Upper lobe of right lung (tissue), 1 donor: ENCODE measurements around the gene LRP1B. TPM values are rescaled to one million over a fixed set of nuclear protein-coding genes. Genes with fewer than 3 reads are reported as not detected.

Experiments used
- ATAC-seq: fragments of 200-7000 bp; cut with Tn5 transposase; one replicate; pipeline ENCODE4 v1.9.1; 2020; ENCODE audit warnings: mild to moderate bottlenecking, moderate library complexity
- DNase-seq: peaks from one replicate; pipeline ENCODE4 v3.0.0-alpha.2; 2020
- H3K27ac ChIP-seq: fragments of 200-600 bp; one replicate; pipeline ENCODE4 v1.8.0; 2022
- H3K27me3 ChIP-seq: fragments of 200-600 bp; one replicate; pipeline ENCODE4 v1.8.0; 2022; ENCODE audit warnings: mild to moderate bottlenecking
- H3K36me3 ChIP-seq: fragments of 200-600 bp; one replicate; pipeline ENCODE4 v1.8.0; 2022
- H3K4me1 ChIP-seq: fragments of 200-600 bp; one replicate; pipeline ENCODE4 v1.8.0; 2022
- H3K4me3 ChIP-seq: fragments of 200-600 bp; one replicate; pipeline ENCODE4 v1.8.0; 2022; ENCODE audit warnings: mild to moderate bottlenecking
- H3K9me3 ChIP-seq: fragments of 200-600 bp; one replicate; pipeline ENCODE4 v1.8.0; 2022
- CTCF ChIP-seq: fragments of 200-600 bp; IDR thresholded peaks from one replicate; pipeline ENCODE4 v1.8.0; 2022; ENCODE audit warnings: antibody characterized with exemption
- intact Hi-C: fragments of 100-400 bp; cut with DNase I; formaldehyde crosslinking; loops from one replicate; pipeline ENCODE4 v1.11.0; 2022
- total RNA-seq: library from RNA; stranded (reverse); fragmentation: NEBNext Ultra II Directional; extraction: Animal tissue kit (Norgen Biotek cat#: 25700); gene quantifications from one replicate; pipeline ENCODE4 v1.2.1, GENCODE V29; 2021
- donor health status: DM: no; HTN: yes; CAD: no; lungs with severe emphysema.

The LRP1B gene
- total RNA-seq, 1 donor from 2014 or later, result 0.12 TPM

GRCh38 chr2:142042536-142043199 lies 88.1 kb downstream of the LRP1B start:
- Histone ChIP-seq H3K27ac (no peak overlapping the region), H3K4me1 (no peaks in the 10 kb centered on the region), H3K9me3 (no peaks in the 10 kb centered on the region), H3K27me3 (no peaks in the 10 kb centered on the region), H3K4me3 (no peak overlapping the region), H3K36me3 (no peaks in the 10 kb centered on the region)
- intact Hi-C loops, result no loop called here
- DNase-seq (no peak), ATAC-seq (no peak)
- TF ChIP-seq CTCF, result no peak

- no peak for TF ChIP-seq CTCF
- ATAC-seq, result no peak
- H3K4me1 ChIP-seq, result no peaks in the 10 kb centered on the region
- no peak for DNase-seq
- no peak overlapping the region for H3K4me3 ChIP-seq
- no peaks in the 10 kb centered on the region for H3K27me3 ChIP-seq
- H3K27ac ChIP-seq, result no peak overlapping the region
- intact Hi-C loops, result no loop called here
- H3K36me3 ChIP-seq, result no peaks in the 10 kb centered on the region
- H3K9me3 ChIP-seq, result no peaks in the 10 kb centered on the region
Measured at GRCh38 chr2:142041996-142042395, 88.8 kb downstream of the LRP1B start.

- DNase-seq (no peak), ATAC-seq (no peak)
- H3K4me3 ChIP-seq, result no peak overlapping the region
- H3K27ac ChIP-seq, result no peak overlapping the region
- H3K36me3 ChIP-seq, result no peaks in the 10 kb centered on the region
- no peaks in the 10 kb centered on the region for H3K9me3 ChIP-seq
- TF ChIP-seq CTCF, result no peak
- intact Hi-C loops, result no loop called here
- H3K27me3 ChIP-seq, result no peaks in the 10 kb centered on the region
- H3K4me1 ChIP-seq, result no peaks in the 10 kb centered on the region
Measured at GRCh38 chr2:142041105-142041504, 89.7 kb downstream of the LRP1B start.

DNA sequence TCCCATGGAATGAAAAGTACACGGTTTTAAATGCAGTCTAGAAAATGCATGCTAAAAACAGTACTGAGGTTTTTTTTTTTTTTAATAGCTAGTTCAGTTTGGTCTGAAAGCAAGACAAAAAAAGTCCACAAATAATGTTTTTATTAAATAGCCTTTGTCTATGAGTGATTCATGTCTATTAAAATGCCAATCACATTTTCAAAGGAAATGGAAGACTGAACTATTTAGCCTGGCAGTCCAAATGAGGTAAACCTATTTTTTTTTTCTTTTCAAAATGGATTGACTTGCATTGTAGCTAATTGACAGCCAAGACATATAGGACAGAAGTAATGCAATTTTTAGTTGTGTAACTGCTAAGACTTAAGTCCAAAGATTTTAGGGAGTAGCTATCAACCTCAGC lies 90.3 kb downstream of the LRP1B start:
- no peak for ATAC-seq
- Histone ChIP-seq H3K36me3 (no peaks in the 10 kb centered on the region), H3K9me3 (no peaks in the 10 kb centered on the region), H3K27ac (no peak overlapping the region), H3K4me3 (no peak overlapping the region), H3K27me3 (no peaks in the 10 kb centered on the region), H3K4me1 (no peaks in the 10 kb centered on the region)
- intact Hi-C loops, result no loop called here
- DNase-seq, result no peak
- TF ChIP-seq CTCF, result no peak

GRCh38 chr2:142038826-142039225 lies 92.0 kb downstream of the LRP1B start:
- intact Hi-C loops, result no loop called here
- no peak overlapping the region for H3K27ac ChIP-seq
- TF ChIP-seq CTCF, result no peak
- H3K4me3 ChIP-seq, result no peak overlapping the region
- H3K4me1 ChIP-seq, result no peaks in the 10 kb centered on the region
- H3K27me3 ChIP-seq, result no peaks in the 10 kb centered on the region
- DNase-seq (no peak), ATAC-seq (no peak)
- no peaks in the 10 kb centered on the region for H3K36me3 ChIP-seq
- H3K9me3 ChIP-seq, result no peaks in the 10 kb centered on the region

GRCh38 chr2:142037744-142038143 lies 93.1 kb downstream of the LRP1B start:
- Histone ChIP-seq H3K4me3 (no peak overlapping the region), H3K36me3 (no peaks in the 10 kb centered on the region), H3K27ac (no peak overlapping the region), H3K27me3 (no peaks in the 10 kb centered on the region), H3K9me3 (no peaks in the 10 kb centered on the region), H3K4me1 (no peaks in the 10 kb centered on the region)
- no peak for TF ChIP-seq CTCF
- ATAC-seq (no peak), DNase-seq (no peak)
- intact Hi-C loops, result no loop called here
